Peyer's patch (tissue), 4 donors: ENCODE data around the gene C13orf46.

Experiments
- CTCF ChIP-seq, 6 experiments: fragments of 450-650 bp in 4 of 6; fragments of 200-600 bp in 2 of 6; sonication (generic) in 1 of 6; IDR thresholded peaks; one replicate each; pipeline ENCODE4 v1.5.1; 2017 to 2019; ENCODE audit warnings: antibody characterized with exemption in 6 of 6, mild to moderate bottlenecking in 3 of 6, moderate library complexity in 1 of 6
- POLR2A ChIP-seq, 2 donors: fragments of 450-650 bp; IDR thresholded peaks; one replicate each; pipeline ENCODE4 v1.5.1; 2017; ENCODE audit warnings: antibody characterized with exemption in 2 of 2, mild to moderate bottlenecking in 2 of 2, moderate library complexity in 2 of 2

DNA sequence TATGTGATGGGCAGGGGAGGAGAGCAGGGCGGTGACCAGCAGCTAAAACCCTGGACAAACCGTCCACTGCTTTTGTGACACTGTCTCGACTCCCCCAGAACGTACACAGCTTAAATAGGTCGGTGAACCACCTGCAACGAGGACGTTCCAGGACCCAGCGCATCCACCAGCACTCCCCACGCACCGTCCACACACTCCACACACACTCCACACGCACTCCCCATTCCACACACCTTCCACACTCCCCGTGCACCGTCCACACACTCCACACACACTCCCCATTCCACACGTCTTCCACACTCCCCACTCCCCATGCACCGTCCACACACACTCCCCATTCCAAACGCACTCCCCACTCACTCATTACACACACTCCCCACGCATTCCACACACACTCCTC lies 38.3 kb upstream of the C13orf46 start:
- no peak for TF ChIP-seq POLR2A (IDR thresholded peaks at IDR 0.05)
- no peak for TF ChIP-seq CTCF (IDR thresholded peaks at IDR 0.05)
